HL-60 (cell line): ENCODE results near the gene MPZL3.

Source experiments
- GABPA ChIP-seq: IDR thresholded peaks from 2 replicates; pipeline ENCODE4 v1.6.1; 2012; ENCODE audit warnings: low read depth
- POLR2AphosphoS5 ChIP-seq: IDR thresholded peaks from 2 replicates; pipeline ENCODE4 v1.6.1; 2012; ENCODE audit warnings: low read depth
- REST ChIP-seq: IDR thresholded peaks from 2 replicates; pipeline ENCODE4 v1.6.1; 2012; ENCODE audit warnings: low read depth; ENCODE audit not compliant: insufficient replicate concordance
- SPI1 ChIP-seq: IDR thresholded peaks from 2 replicates; pipeline ENCODE4 v1.6.1; 2012; ENCODE audit warnings: low read depth, mild to moderate bottlenecking, borderline replicate concordance
- TF ChIP-seq, protein P1 (sequence below): IDR thresholded peaks from one replicate; pipeline ENCODE4 v1.5.1; 2011; ENCODE audit warnings: low read length, control low read depth, inconsistent platforms; ENCODE audit not compliant: insufficient read depth

DNA sequence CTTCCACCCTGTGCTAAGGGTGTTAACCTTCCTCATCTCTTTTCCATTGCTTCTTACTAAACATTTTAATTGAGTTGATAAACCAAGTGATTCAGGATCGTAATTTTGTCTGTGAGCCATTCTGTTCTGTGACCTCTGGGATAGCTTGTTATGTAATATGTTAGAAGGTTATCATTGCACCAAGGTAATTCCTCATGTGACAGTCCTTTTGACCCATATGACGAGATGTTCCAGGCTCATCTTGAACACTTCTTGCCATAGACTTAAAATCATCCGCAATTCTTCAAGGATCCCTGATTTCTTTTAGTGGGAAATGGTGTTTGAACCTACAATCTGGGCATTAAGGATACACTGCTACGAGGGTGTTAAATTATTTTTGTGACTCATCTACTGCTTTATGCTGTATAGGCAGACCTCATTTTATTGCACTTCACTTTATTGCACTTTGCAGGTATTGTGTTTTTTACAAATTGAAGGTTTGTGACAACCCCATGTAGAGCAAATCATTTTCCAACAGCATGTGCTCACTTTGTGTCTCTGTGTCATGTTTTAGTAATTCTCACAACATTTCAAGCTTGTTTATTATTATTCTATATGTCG lies 31.0 kb upstream of the MPZL3 start:
- TF ChIP-seq, protein P1, sequence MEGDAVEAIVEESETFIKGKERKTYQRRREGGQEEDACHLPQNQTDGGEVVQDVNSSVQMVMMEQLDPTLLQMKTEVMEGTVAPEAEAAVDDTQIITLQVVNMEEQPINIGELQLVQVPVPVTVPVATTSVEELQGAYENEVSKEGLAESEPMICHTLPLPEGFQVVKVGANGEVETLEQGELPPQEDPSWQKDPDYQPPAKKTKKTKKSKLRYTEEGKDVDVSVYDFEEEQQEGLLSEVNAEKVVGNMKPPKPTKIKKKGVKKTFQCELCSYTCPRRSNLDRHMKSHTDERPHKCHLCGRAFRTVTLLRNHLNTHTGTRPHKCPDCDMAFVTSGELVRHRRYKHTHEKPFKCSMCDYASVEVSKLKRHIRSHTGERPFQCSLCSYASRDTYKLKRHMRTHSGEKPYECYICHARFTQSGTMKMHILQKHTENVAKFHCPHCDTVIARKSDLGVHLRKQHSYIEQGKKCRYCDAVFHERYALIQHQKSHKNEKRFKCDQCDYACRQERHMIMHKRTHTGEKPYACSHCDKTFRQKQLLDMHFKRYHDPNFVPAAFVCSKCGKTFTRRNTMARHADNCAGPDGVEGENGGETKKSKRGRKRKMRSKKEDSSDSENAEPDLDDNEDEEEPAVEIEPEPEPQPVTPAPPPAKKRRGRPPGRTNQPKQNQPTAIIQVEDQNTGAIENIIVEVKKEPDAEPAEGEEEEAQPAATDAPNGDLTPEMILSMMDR, result no peak
- TF ChIP-seq POLR2AphosphoS5 (no peak), GABPA (no peak), REST (no peak), SPI1 (no peak)
